ENCODE data around the gene SHF.
A peak's percentile ranks its signal among the peaks of the same experiment; 100 is the strongest.

The SHF gene

GRCh38 chr15:45169608-45170480, 17.9 kb downstream of the SHF start:
- DNase-seq (ENCODE audit: low read depth), result no peak

GRCh38 chr15:45168751-45169551, 18.8 kb downstream of the SHF start:
- no peak for DNase-seq (ENCODE audit: low read depth)

- no peak for DNase-seq (ENCODE audit: low read depth)
These were observed 19.5 kb downstream of the SHF start for GRCh38 chr15:45168286-45168685.

GRCh38 chr15:45167631-45168205, 20.0 kb downstream of the SHF start:
- no peak for DNase-seq (ENCODE audit: low read depth)

GRCh38 chr15:45166834-45167630, 20.7 kb downstream of the SHF start:
- DNase-seq (ENCODE audit: low read depth), result peak; percentile 39

GRCh38 chr15:45165536-45165935, 22.2 kb downstream of the SHF start:
- DNase-seq (ENCODE audit: low read depth), result no peak

GRCh38 chr15:45164914-45165313, 22.9 kb downstream of the SHF start:
- no peak for DNase-seq (ENCODE audit: low read depth)

GRCh38 chr15:45163508-45163856, 24.3 kb downstream of the SHF start:
- DNase-seq (ENCODE audit: low read depth), result no peak

- no peak for DNase-seq (ENCODE audit: low read depth)
These were observed 24.8 kb downstream of the SHF start for GRCh38 chr15:45162771-45163507.

GRCh38 chr15:45161666-45162065, 26.1 kb downstream of the SHF start:
- DNase-seq (ENCODE audit: low read depth), result no peak

- DNase-seq (ENCODE audit: low read depth), result peak; percentile 59
These were observed 29.8 kb downstream of the SHF start for GRCh38 chr15:45157974-45158373.

- peak; percentile 74 for DNase-seq (ENCODE audit: low read depth)
These were observed 30.9 kb downstream of the SHF start for GRCh38 chr15:45156744-45157455.

- no peak for DNase-seq (ENCODE audit: low read depth)
These were observed 32.0 kb downstream of the SHF start for GRCh38 chr15:45155739-45156138.

- DNase-seq (ENCODE audit: low read depth), result no peak
These were observed 35.6 kb downstream of the SHF start for GRCh38 chr15:45151998-45152828.

GRCh38 chr15:45150997-45151396, 36.8 kb downstream of the SHF start:
- no peak for DNase-seq (ENCODE audit: low read depth)

- no peak for DNase-seq (ENCODE audit: low read depth)
These were observed 37.3 kb downstream of the SHF start for GRCh38 chr15:45150481-45150880.

GRCh38 chr15:45149060-45149459, 38.7 kb downstream of the SHF start:
- DNase-seq (ENCODE audit: low read depth), result no peak

- DNase-seq (ENCODE audit: low read depth), result no peak
These were observed 39.4 kb downstream of the SHF start for GRCh38 chr15:45148076-45149059.

GRCh38 chr15:45147606-45148005, 40.2 kb downstream of the SHF start:
- DNase-seq (ENCODE audit: low read depth), result no peak

All from GM04503 (cell line).